ENCODE data around the gene OR4S2. TPM values are rescaled to one million over a fixed set of nuclear protein-coding genes. Genes with fewer than 3 reads are reported as not detected.

OR4S2 gene
- total RNA-seq, 1 donor from 2014 or later = not detected

Other genes starting within 250 kb of the OR4S2 start
- not detected in 2 replicates for gene OR4C15, start 93.9 kb upstream of the OR4S2 start, total RNA-seq
- not detected in 2 replicates for gene OR4C16, start 76.2 kb upstream of the OR4S2 start, total RNA-seq
- not detected in 2 replicates for gene OR4C11, start 40.7 kb upstream of the OR4S2 start, total RNA-seq
- gene OR4P4, start 13.2 kb upstream of the OR4S2 start, total RNA-seq = not detected in 2 replicates
- not detected in 2 replicates for gene OR4C6, start 13.9 kb downstream of the OR4S2 start, total RNA-seq
- not detected in 2 replicates for gene OR5D13, start 125.1 kb downstream of the OR4S2 start, total RNA-seq
- gene OR5D14, start 147.2 kb downstream of the OR4S2 start, total RNA-seq = not detected in 2 replicates
- gene OR5L1, start 163.0 kb downstream of the OR4S2 start, total RNA-seq = not detected in 2 replicates
- gene OR5D18, start 171.3 kb downstream of the OR4S2 start, total RNA-seq = not detected in 2 replicates
- gene OR5L2, start 178.9 kb downstream of the OR4S2 start, total RNA-seq = not detected in 2 replicates
- gene OR5D16, start 190.4 kb downstream of the OR4S2 start, total RNA-seq = not detected in 2 replicates
- gene TRIM51, start 235.0 kb downstream of the OR4S2 start, total RNA-seq = not detected in 2 replicates